GM12872 (cell line): Measurements from ENCODE around the gene REX1BD.

ENCODE experiments used
- CTCF ChIP-seq: IDR thresholded peaks from 3 replicates; pipeline ENCODE4 v1.5.1; 2011; ENCODE audit warnings: low read depth, mild to moderate bottlenecking, low read length, moderate library complexity; ENCODE audit not compliant: insufficient read depth

The REX1BD gene

GRCh38 chr19:18594824-18595373, 6.3 kb downstream of the REX1BD start:
- TF ChIP-seq CTCF = no peak

- no peak for TF ChIP-seq CTCF
Measured at GRCh38 chr19:18595475-18595874, 6.9 kb downstream of the REX1BD start.

GRCh38 chr19:18596752-18597157, 8.2 kb downstream of the REX1BD start:
- TF ChIP-seq CTCF = no peak

- no peak for TF ChIP-seq CTCF
Measured at GRCh38 chr19:18597809-18598660, 9.4 kb downstream of the REX1BD start.

- no peak for TF ChIP-seq CTCF
Measured at GRCh38 chr19:18599485-18599884, 10.9 kb downstream of the REX1BD start.

- no peak for TF ChIP-seq CTCF
Measured at GRCh38 chr19:18601875-18602274, 13.3 kb downstream of the REX1BD start.

GRCh38 chr19:18603255-18603957, 14.8 kb downstream of the REX1BD start:
- TF ChIP-seq CTCF = peak; percentile 31; the same call in 2 of the 3 replicates
